Vagina (tissue), 2 donors: ENCODE measurements around the gene EXOC2. TPM values are rescaled to one million over a fixed set of nuclear protein-coding genes. Genes with fewer than 3 reads are reported as not detected.

Experiments used
- DNase-seq, 2 donors: peaks; one replicate each; pipeline ENCODE4 v3.0.0-alpha.2; 2017; ENCODE audit errors: extremely low spot score in 2 of 2
- H3K27ac ChIP-seq: fragments of 200-600 bp; sonication (generic); one replicate; pipeline ENCODE4 v1.5.1; 2019
- H3K27me3 ChIP-seq: fragments of 200-600 bp; sonication (generic); one replicate; pipeline ENCODE4 v1.5.1; 2019
- H3K36me3 ChIP-seq, 2 donors: fragments of 200-600 bp; sonication (generic); one replicate each; pipeline ENCODE4 v1.5.1; 2017 to 2019
- H3K4me1 ChIP-seq: fragments of 200-600 bp; sonication (generic); one replicate; pipeline ENCODE4 v1.5.1; 2019
- H3K4me3 ChIP-seq, 2 donors: fragments of 200-600 bp; sonication (generic); 1 replicate in 1 of 2; 2 replicates in 1 of 2; pipeline ENCODE4 v1.5.1; 2016 to 2019
- H3K9me3 ChIP-seq: fragments of 200-600 bp; sonication (generic); one replicate; pipeline ENCODE4 v1.5.1; 2019
- CTCF ChIP-seq, 3 experiments: fragments of 450-650 bp in 2 of 3; fragments of 200-600 bp in 1 of 3; sonication (generic) in 1 of 3; IDR thresholded peaks; one replicate each; pipeline ENCODE4 v1.5.1; 2017 to 2019; ENCODE audit warnings: antibody characterized with exemption in 3 of 3, mild to moderate bottlenecking in 2 of 3, moderate library complexity in 2 of 3
- POLR2A ChIP-seq, 2 donors: fragments of 450-650 bp; IDR thresholded peaks; one replicate each; pipeline ENCODE4 v1.6.1; 2017; ENCODE audit warnings: antibody characterized with exemption in 2 of 2, mild to moderate bottlenecking in 2 of 2, moderate library complexity in 2 of 2
- POLR2AphosphoS5 ChIP-seq, 2 donors: sonication (generic); formaldehyde crosslinking; IDR thresholded peaks; one replicate each; pipeline ENCODE4 v1.9.0; 2017; ENCODE audit warnings: antibody characterized with exemption in 2 of 2, mild to moderate bottlenecking in 2 of 2, low read depth in 1 of 2; ENCODE audit not compliant: insufficient read depth in 1 of 2
- intact Hi-C: fragments of 100-400 bp; cut with DNase I; formaldehyde crosslinking; loops from one replicate; pipeline ENCODE4 v1.15.1; 2023
- total RNA-seq: library from RNA; depleted of rRNA; stranded (reverse); fragments of >200 nt; gene quantifications from one replicate; pipeline ENCODE4 v1.2.3, GENCODE V29; 2016

EXOC2 gene
- total RNA-seq, 1 donor from 2014 or later, result 23.6 TPM

DNA sequence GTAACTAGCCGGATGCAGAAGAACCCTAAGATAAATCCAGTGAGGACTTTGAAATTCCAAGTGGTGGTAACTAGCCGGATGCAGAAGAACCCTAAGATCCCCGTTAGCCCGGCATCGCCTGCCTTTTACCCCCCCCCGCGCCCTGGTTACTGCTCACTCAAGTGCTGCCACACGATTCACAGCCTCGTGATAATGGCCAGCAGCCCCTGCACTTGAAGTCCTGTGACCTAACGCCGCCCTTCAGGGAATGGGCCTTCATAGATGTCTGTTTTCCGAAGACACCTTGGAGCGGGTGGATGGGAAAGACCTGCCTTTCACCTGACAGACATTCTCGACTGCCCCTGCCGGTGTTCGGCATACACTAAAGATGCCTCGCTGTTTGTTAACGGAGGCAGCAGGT, 163.9 kb downstream of the EXOC2 start:
- DNase-seq, result no peak
- H3K9me3 ChIP-seq, result no peaks in the 10 kb centered on the region
- peaks cover 0 to 7% of the 10 kb centered on the region in 2 donors for H3K36me3 ChIP-seq
- TF ChIP-seq POLR2AphosphoS5 (IDR thresholded peaks at IDR 0.05; ENCODE audit: insufficient read depth in 1 of 2, low read depth in 1 of 2) (no peak), POLR2A (IDR thresholded peaks at IDR 0.05) (no peak), CTCF (IDR thresholded peaks at IDR 0.05) (no peak)
- no peaks in the 10 kb centered on the region for H3K27me3 ChIP-seq
- H3K4me3 ChIP-seq, result no peak overlapping the region
- no peaks in the 10 kb centered on the region for H3K4me1 ChIP-seq
- no peak overlapping the region for H3K27ac ChIP-seq
- intact Hi-C loops, result no loop called here

- Histone ChIP-seq H3K4me1 (no peaks in the 10 kb centered on the region), H3K27ac (no peak overlapping the region), H3K36me3 (peaks cover 0 to 7% of the 10 kb centered on the region in 2 donors), H3K27me3 (no peaks in the 10 kb centered on the region), H3K4me3 (no peak overlapping the region), H3K9me3 (no peaks in the 10 kb centered on the region)
- intact Hi-C loops, result no loop called here
- TF ChIP-seq POLR2AphosphoS5 (IDR thresholded peaks at IDR 0.05; ENCODE audit: insufficient read depth in 1 of 2, low read depth in 1 of 2) (no peak), CTCF (IDR thresholded peaks at IDR 0.05) (no peak), POLR2A (IDR thresholded peaks at IDR 0.05) (no peak)
- DNase-seq, result no peak
These were observed 164.8 kb downstream of the EXOC2 start for GRCh38 chr6:527989-528673.

GRCh38 chr6:524803-525202, 168.1 kb downstream of the EXOC2 start:
- intact Hi-C loops, result no loop called here
- Histone ChIP-seq H3K9me3 (no peaks in the 10 kb centered on the region), H3K4me3 (no peak overlapping the region), H3K36me3 (peaks cover 0 to 5% of the 10 kb centered on the region in 2 donors), H3K27me3 (no peaks in the 10 kb centered on the region), H3K4me1 (no peaks in the 10 kb centered on the region), H3K27ac (no peak overlapping the region)
- TF ChIP-seq POLR2A (IDR thresholded peaks at IDR 0.05) (no peak), POLR2AphosphoS5 (IDR thresholded peaks at IDR 0.05; ENCODE audit: insufficient read depth in 1 of 2, low read depth in 1 of 2) (no peak), CTCF (IDR thresholded peaks at IDR 0.05) (no peak)
- DNase-seq, result no peak

DNA sequence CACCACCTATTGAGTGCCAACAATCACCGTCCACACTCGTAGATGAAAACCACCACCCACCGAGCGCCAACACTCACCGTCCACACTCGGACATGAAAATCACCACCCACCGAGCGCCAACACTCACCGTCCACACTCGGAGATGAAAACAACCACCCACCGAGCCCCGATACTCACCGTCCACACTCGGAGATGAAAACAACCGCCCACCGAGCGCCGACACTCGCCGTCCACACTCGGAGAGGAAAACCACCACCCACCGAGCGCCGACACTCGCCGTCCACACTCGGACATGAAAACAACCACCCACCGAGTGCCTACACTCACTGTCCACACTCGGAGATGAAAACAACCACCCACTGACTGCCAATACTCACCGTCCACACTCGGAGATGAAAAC, 172.1 kb downstream of the EXOC2 start:
- Histone ChIP-seq H3K27ac (no peak overlapping the region), H3K4me3 (no peak overlapping the region), H3K27me3 (no peaks in the 10 kb centered on the region), H3K9me3 (no peaks in the 10 kb centered on the region), H3K36me3 (peaks cover 0 to 5% of the 10 kb centered on the region in 2 donors), H3K4me1 (no peaks in the 10 kb centered on the region)
- intact Hi-C loops, result no loop called here
- DNase-seq, result no peak
- TF ChIP-seq POLR2AphosphoS5 (IDR thresholded peaks at IDR 0.05; ENCODE audit: insufficient read depth in 1 of 2, low read depth in 1 of 2), result no peak
- no peak for TF ChIP-seq POLR2A (IDR thresholded peaks at IDR 0.05)
- TF ChIP-seq CTCF (IDR thresholded peaks at IDR 0.05), result no peak

- Histone ChIP-seq H3K9me3 (no peaks in the 10 kb centered on the region), H3K4me1 (no peaks in the 10 kb centered on the region), H3K4me3 (no peak overlapping the region), H3K27me3 (no peaks in the 10 kb centered on the region), H3K27ac (no peak overlapping the region), H3K36me3 (peaks cover 0 to 5% of the 10 kb centered on the region in 2 donors)
- no peak for TF ChIP-seq CTCF (IDR thresholded peaks at IDR 0.05)
- no peak for TF ChIP-seq POLR2A (IDR thresholded peaks at IDR 0.05)
- no peak for TF ChIP-seq POLR2AphosphoS5 (IDR thresholded peaks at IDR 0.05; ENCODE audit: insufficient read depth in 1 of 2, low read depth in 1 of 2)
- no peak for DNase-seq
- intact Hi-C loops, result no loop called here
These were observed 174.7 kb downstream of the EXOC2 start for GRCh38 chr6:518218-518617.
